ENCODE data around the gene METTL24.
"Not testable (repeated sequence)": the region's sequence is repeated elsewhere in the genome, so short reads cannot be mapped to it uniquely, and the experiment has no call there.

The METTL24 gene

DNA sequence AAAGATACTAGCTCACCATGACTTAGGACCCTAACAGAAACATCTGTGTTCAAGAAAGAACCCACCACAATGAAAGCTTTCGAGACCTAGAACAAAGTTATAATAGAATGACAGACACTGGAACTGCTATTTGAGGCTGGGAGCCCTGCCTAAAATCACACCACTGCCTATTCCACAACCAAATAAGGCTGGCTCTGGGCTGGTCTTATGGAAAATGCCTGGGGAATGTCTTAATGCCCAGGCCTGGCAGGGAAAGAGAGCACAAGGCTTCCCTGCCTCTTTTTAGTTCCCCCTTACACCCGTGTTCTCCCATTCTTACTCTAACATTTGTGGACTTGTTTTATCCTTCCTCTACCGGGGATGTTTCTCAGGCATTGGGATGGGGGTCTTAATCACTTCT is 5.6 kb upstream of the METTL24 start:
- no peak for DNase-seq (ENCODE audit: low spot score)

DNA sequence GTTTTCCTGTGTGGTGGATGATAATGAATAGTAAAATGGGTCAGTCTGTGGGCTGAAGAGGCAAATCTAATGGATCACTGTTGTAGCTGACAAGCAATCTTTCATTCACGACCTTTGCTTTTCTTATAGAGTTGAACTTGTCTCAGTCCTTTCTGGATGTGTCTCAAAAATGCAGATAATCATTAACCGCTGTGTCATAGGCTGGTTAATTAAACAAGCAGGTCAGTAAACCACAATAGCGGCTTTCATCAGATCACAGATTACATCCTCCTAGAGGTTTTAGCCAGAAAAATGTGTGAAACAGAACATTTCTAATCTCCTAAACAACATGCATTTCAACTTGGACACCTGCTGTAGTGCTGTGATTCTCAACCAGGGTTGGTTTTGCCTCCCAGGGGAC is 2.5 kb upstream of the METTL24 start:
- no peak for DNase-seq (ENCODE audit: low spot score)

DNA sequence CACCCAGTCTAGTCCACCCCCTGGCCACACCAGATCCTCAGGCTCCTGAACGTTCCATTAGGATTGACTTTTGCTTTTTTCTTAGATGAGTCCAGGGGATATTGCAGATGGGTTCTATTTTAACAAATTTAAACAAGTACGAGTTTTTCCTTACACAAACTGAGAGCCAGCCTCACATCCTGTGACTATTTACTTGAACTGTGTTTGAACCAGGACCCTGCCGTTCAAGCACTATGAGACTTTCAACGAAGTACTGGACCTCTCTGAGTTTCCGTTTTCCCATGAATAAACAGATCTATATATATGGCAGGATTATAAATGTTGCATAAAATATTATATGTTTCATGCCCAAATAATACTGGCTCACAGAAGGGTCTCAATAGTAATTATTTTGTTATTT is 1.4 kb upstream of the METTL24 start:
- DNase-seq (ENCODE audit: low spot score): no peak

DNA sequence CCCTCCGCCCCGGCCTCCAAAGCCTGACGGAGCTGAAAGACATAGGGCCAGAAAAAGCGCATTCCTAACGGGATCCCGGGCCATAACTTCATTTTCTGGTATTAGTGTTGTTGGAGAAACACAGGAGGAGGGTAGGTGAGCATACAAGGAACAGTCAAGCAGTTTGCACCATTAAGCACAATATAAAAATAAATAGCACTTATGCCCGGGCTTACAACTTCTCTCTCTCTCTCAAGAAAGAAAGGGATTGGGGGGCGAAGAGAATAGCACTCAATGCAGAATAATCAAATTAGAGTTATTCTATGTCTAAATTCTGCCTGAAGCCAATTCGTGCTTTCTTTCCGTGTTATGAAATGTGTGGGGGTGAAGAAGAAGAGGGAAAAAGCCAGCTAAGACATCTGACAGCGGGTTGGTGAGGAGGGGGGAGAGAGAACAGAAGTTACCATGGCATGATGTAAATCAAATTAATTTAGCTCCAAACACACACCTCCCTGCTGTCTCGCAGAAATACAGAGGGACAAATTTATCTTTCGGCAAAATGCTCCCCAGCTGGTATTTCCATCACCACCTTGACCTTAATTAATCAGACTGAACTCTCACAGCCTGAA is 508 bp upstream of the METTL24 start:
- no peak for DNase-seq (ENCODE audit: low spot score)

DNA sequence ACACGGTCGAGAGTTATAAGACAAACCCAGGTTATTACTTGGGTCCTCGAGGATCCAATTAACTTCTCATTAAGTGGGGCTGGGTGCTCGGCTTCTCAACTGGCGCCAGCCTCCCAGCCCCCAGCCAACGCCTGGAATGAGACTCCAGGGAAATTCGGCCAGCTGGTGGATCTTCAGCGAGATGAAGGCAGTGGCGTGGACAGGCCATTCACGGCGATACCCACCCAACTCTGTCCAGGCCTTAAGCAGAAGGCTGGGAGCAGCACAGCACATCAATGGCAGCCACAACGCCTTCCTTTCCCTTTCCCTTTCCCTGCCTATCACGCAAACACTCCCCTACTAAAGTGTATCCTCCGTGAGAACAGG is 868 bp downstream of the METTL24 start:
- no peak for DNase-seq (ENCODE audit: low spot score)

DNA sequence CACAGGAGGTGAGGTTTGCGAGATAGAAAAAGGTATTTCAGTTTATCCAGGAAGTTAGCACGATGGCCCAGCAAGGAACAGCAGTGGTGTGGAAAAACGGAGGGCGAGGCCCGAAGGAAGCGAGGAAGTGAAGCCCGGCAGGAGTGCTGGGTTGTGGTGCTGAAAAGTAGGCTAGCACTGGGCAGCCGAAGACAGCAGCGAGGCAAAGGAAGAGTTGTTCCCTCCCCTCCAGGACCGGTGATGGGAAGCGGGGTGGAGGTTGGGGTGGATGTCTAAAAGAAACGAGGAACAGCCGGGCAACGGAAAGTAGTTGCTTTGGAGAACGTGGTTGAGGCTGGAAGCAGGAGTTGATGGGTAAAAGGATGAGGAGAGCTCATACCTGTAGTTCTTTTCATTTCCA is 1.4 kb downstream of the METTL24 start:
- no peak for DNase-seq (ENCODE audit: low spot score)

DNA sequence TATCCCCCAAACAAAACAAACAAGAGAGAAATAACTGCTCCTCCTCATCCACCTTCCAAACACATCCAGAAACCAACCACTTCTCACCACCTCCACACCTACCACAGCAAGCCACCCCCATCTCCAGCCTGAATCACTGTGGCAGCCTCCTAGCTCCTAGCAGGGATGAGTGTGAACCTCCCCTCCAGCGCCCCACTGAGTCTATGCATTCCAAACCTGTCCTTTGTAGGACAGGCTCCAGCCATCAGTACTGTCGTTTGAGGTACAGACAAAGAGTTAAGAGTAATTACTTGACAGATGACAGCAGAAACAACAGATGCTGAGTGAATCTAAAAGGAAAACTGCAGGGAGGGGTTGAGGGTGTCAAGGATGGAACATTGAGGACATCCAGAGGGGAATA is 2.4 kb downstream of the METTL24 start:
- no peak for DNase-seq (ENCODE audit: low spot score)

DNA sequence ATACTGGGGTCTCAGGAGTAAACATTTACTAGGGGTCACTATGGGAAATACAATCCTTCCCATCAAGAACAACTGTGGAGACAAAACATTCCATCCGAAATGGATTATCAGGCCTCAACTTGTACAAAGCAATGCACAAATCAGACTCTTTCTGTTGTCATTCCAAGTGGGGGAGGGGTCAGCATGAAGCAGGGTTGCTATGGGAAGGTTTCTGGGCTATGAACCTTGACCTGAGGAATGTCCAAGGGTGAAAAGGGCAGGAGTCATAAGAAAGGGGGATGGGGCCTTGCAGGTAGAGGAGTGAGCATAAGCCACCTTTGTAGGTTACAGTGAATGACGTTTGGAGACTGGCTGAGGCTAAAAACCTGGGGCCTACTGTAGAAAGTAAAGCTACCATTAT is 3.1 kb downstream of the METTL24 start:
- no peak for DNase-seq (ENCODE audit: low spot score)

DNA sequence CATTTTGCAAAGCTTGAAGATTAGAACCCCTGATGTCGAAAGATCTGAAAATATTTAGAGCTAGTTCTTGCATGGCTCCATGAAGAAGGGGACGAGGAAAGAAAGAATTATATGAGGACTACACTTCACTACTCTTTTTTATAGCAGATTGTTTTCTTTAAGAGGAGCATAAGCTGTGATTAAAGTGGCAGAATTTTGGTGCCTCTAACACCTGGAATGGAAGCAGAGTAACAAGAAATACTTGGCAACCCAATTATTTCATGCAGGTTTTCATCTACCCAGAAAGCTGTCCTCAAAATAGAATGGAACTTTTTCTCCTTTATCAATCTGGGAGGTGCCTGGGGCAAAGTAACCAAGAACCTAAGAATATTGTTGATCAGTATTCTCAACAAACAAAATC is 4.0 kb downstream of the METTL24 start:
- DNase-seq (ENCODE audit: low spot score): no peak

DNA sequence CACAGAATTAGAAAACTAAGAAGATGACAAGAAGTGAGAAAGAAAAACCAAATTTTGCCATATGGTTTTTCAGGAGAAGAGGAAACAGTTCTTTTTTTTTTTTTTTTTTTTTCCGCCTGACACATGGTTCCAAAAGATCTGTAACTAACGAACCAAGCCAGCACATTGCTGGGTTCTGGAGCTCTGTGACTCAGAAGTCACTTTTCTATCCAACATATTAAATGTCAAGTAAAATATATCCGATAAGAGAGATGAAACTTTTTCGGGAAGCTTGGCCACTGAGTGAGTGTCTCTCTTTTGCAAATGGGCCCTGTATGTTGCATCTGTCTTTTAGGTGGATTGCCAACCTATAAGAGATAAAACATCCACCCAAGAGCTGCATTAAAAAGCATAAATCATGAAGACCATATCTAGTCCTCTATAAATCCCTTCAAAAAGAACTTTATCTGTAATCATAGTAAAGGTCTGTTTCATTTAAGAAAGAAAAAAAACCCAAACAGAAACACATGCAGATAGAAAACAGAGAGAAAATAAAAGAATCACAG is 4.6 kb downstream of the METTL24 start:
- DNase-seq (ENCODE audit: low spot score): no peak

DNA sequence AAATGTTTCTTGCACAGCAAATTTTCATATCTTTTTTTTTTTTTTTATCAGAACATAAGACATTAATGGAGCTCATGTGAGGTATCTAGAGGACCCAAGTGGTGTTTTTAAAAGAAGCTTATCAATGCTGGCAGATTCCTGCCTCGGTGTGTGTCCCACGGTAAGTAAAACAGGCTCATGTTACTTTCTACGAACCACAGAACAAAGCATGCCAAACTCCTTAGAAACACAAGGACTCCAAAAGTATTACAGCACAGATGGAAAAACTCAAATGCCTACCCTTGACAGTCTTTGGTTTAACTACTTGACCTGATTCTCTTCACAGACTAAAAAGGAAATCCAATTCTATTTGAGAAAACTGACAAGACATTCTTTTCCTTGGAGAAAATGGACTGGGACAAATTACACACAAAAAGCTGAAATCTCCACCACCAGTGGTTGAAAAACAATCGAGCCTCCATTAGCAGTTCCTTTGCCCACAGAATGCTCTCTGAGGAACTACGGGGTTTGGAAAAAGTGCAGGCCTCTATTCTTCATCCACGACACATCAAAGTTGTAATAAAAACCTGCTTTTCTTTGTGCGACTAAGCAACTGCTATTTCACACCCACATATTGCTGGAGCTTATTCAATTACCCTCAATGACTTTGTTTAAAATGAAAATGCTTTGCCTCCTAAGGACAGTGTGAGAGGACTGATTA is 5.4 kb downstream of the METTL24 start:
- DNase-seq (ENCODE audit: low spot score): no peak

DNA sequence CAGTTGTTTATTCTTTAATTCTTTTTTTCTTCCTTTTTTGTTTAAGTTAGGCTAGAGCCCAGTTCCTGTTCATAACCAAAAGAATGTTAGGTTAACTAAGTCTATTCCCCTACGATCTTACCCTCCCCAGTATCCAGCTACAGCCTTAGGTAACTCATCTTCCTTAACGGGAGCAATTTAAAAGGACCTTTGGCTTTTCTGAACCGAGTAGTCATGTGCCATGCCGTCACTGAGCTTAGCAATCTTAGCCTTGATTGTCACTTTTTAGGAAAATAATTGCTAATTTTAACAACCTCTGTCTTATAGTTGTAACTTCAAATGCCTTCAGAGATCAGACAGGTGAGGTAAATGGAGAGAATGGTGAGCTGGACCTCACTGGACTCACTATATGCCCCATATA is 6.2 kb downstream of the METTL24 start:
- no peak for DNase-seq (ENCODE audit: low spot score)

DNA sequence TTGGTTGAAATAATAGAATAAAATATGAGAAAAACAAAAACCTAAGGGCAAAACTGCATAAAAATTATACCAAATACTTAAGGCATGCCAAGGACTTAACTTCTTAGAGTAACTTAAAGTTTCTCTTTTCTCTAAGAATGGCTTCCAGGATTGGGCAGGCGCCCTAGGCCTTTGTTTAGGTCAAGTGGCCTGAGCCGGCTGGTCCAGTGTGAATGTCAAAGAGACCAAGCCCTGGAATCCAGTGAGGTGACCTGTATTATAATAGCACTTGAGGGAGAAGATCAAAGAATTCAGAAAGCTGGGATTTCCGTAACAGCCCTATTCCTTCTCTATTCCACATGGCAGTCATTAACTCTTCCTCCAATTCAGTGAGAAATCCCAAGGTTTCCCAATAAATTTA is 6.6 kb downstream of the METTL24 start:
- no peak for DNase-seq (ENCODE audit: low spot score)

DNA sequence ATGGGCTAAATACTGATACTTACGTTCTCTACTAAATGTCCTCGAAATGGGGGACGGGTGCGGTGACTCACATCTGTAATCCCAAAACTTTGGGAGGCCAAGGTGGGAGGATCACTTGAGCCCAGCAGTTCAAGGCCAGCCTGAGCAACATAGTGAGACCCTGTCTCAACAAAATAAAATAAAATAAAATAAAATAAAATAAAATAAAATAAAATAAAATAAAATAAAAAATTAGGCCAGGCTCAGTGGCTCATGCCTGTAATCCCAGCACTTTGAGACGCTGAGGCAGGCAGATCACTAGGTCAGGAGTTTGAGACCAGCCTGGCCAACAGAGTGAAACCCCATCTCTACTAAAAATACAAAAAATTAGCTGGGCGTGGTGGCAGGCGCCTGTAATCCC is 7.6 kb downstream of the METTL24 start:
- DNase-seq (ENCODE audit: low spot score): not testable (repeated sequence)

DNA sequence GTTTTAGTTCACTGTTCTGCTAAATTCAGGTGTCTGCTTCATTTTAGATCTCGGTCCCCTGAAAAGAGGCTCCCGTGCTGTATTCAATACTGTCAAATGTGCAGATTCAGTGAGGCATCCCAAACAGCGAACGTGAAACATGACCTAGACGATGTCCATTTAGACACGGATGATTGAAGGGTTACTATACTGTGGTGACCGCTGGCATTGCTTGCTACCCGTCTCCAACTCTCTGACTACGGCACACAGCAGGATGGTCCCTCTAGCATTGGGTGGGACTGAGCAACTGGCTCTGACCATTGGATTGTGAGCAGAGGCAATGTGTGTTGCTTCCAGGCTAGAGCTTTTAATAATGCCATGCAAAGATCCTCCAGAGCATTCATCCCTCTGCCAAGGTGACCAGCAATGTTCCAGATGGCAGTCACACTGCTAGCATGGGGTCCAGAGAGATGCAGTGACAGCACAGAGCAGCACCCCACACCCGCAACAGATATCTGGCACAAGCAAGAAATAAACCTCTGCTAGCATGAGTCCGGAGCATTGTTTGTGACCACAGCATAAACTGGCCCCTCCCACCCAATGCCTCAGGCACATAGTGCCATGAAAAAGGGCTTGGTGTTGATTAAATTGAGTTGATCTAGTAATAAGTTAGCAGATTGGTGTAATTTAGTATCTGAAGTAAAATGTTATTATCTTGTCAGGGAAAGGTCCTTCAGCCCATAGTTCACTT is 9.0 kb downstream of the METTL24 start:
- no peak for DNase-seq (ENCODE audit: low spot score)

DNA sequence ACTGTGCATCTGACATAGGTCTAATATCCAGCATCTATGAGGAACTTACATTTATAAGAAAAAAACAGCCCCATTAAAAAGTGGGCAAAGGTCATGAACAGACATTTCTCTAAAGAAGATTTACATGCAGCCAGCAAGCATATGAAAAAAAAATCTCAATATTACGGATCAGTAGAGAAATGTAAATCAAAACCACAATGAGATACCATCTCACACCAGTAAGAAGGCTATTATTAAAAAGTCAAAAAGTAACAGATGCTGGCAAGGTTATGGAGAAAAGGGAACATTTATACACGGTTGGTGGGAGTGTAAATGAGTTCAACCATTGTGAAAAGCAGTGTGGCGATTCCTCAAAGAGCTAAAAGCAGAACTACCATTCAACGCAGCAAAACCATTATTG is 13.1 kb downstream of the METTL24 start:
- no peak for DNase-seq (ENCODE audit: low spot score)

DNA sequence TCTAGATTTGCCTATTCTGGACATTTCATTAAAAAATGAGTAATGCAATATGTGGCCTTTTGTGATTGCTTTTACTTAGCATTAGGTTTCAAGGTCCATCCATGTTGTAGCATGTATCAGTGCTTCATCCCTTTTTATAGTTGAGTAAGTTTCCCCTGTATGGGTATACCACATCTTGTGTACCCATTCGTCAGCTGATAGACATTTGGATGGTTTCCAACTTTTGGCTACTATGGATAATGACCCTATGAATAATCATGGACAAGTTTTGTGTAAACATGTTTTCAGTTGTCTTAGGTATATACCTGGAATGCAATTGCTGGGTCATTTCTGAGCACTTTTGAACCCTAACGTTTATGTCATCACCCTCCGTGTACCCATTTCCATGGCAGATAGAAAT is 15.4 kb downstream of the METTL24 start:
- DNase-seq (ENCODE audit: low spot score): no peak

DNA sequence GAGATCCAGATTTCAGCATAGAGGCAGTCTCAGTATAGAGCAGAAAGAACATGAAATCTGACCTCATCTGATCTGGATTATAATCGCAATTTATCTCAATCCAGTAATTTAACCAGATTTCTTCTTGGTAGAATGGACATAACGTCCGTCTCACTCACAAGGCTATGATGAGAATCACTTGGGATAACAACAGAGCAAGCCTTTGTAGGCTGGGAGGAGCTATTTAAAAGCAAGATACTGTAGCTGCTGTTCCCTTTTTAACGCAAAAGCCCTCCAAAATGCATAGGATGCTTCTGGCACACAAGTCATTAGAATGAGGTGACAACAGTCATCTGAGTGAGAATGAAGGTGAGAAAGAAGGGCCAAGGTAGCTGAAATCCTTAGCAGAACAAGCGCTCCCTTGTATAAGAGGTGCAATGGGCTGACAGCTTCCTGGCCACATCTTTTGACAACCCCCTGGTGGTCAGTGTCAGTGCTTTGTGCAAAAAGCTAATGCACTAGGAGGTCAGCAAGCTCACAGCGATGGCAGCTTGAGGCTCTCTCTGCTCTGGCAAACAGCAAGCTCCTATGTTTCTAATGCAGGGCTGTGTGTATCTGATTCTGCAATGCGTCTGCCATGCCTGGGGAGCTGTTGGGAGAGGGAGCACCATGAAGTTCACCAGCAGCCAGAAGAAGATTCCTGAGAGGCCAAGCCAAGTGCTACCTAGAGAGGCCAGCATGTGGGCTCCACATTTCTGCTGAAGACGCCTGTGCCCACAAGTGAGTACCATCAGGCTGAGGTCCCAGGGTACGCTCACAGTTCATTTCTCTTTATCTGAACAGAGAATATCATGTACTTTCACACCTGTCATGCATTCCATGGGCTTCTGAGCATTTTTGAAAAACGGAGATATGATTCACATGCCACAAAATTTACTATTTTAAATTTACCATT is 16.2 kb downstream of the METTL24 start:
- peak; percentile 81 for DNase-seq (ENCODE audit: low spot score)

DNA sequence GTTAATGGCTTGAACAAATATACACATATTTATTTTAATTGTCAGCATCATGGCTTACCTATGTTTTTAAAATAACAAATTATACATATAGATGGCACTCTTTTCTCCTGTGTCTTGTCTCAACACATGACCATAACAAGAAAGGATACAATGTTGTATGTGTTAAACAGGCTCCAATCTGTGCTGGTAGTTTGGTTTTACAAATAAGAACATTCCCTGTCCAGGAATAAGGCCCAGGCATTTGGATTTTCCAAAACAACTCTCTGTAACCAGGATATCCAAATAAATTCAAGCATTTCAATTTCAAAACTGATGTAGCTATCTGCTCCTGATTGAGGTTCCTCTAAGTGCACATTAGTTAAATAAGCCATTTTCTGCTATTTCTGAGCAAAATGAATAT is 17.1 kb downstream of the METTL24 start:
- no peak for DNase-seq (ENCODE audit: low spot score)

DNA sequence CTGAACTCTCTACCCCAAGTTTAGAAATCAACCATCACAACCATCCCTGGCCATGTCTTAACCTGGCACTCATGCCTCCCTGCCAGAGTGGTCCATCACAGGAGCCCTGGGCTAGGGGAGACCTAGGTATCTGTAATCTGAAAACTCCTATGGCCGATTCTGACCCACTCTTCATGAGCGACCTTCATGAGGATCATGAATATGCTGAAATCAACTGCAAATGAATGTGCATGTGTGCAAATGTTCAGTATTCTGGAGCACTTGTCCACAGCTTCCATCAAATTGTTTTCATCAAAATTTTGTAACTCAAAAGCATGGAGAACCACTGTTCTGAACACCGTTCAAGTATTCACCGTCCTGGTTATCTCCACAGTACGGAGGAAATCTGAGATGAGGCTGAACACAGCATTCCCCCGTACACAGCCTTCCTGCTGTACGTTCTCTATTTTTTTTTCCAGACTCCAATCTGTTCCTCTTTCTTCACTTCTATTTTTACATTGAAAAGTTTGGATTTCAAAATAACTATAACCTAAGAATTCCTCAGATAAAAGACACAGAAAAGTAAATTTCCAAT is 17.7 kb downstream of the METTL24 start:
- no peak for DNase-seq (ENCODE audit: low spot score)

DNA sequence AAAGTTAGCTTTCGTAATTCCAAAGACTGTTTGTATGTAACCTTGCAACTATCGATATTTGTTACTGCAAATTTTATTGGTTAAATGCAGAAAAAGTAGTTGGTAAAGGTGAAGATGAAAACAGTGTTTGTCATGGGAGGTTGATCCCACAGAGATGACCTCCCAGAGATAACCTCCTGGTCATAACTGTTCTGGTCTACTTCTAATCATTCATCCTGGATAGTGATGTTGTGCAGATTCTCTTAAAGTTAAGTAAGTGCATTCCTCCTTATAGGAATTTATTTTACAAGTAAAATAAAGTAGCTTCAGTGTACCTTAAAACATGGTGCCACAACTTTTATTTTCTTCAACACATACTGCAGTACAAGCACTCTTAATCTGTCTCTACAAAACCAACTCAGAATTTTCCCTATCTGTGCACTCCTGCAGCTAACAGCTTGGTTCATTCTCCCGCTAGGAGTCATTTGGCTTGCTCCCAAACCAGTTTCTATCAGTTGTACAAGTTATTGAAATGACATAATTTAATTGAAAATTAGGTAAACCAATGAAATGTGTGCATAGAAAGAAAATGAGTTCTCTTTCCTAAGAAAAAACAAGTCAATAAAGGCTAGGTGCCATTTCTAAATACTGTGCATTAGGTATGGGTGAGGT is 19.2 kb downstream of the METTL24 start:
- DNase-seq (ENCODE audit: low spot score): peak; percentile 35
